SIG-M5 treated with dmso at 0.1 percent for 504 hours (cell line): ENCODE results near the gene SCAANT1.

Experiments
- DNase-seq: peaks from one replicate; lab custom pipeline; 2025; ENCODE audit not compliant: unreplicated experiment; lab: John Stamatoyannopoulos, UW

The SCAANT1 gene

GRCh38 chr3:63864008-63864964, 47.9 kb downstream of the SCAANT1 start:
- DNase-seq, result peak; percentile 82

GRCh38 chr3:63863150-63864007, 48.8 kb downstream of the SCAANT1 start, which contains the start of the genes ATXN7 and THOC7:
Gene ATXN7, plus strand, starts transcription at chr3:63863867. Its CDS starts 48,732 bp downstream, at chr3:63912599.
Gene THOC7, minus strand, starts transcription at chr3:63863805. Its CDS starts 15 bp downstream, at chr3:63863790.
- peak; percentile 78 for DNase-seq

DNA sequence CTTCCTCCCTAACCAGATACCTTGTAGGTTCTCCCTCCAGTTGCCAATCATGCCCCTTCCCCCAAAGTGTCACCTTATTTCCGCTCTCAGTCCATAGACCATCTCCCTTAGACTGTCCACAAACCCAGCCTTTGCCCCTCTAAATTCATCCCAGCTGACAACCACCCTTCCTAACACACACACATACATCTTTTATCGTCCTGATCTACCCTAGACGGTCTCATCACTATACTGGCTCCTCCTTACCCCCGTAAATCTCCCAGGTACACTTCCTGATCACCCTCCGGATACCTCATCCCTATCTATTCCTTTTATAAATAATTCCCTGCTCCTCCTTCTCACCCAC, 49.4 kb downstream of the SCAANT1 start:
- peak; percentile 48 for DNase-seq
